DND-41 (cell line): Measurements from ENCODE around the gene FAM13A.

Experiments used
- ATAC-seq: fragments of 200-7000 bp; cut with Tn5 transposase; 3 replicates; pipeline ENCODE4 v1.9.1; 2021; ENCODE audit warnings: low read depth; ENCODE audit not compliant: insufficient read depth
- DNase-seq: peaks from one replicate; pipeline ENCODE4 v3.0.0-alpha.2; 2020
- H2AFZ ChIP-seq: 2 replicates; pipeline ENCODE4 v1.6.0; 2012; ENCODE audit warnings: low read depth, low read length
- H3K27ac ChIP-seq: 2 replicates; pipeline ENCODE4 v1.5.1; 2012; ENCODE audit warnings: low read length, inconsistent platforms
- H3K27me3 ChIP-seq: fragments of 200-600 bp; sonication (generic); 2 replicates; pipeline ENCODE4 v1.6.0; 2012; ENCODE audit warnings: low read length, mild to moderate bottlenecking, inconsistent platforms; ENCODE audit not compliant: insufficient read depth, poor library complexity
- H3K36me3 ChIP-seq: 2 replicates; pipeline ENCODE4 v1.5.1; 2012; ENCODE audit warnings: low read length, inconsistent platforms; ENCODE audit not compliant: insufficient read depth
- H3K4me1 ChIP-seq: 2 replicates; pipeline ENCODE4 v1.5.1; 2012; ENCODE audit warnings: mild to moderate bottlenecking, low read length; ENCODE audit not compliant: insufficient read depth
- H3K4me2 ChIP-seq: 2 replicates; pipeline ENCODE4 v1.6.0; 2012; ENCODE audit warnings: mild to moderate bottlenecking, moderate library complexity, low read length, inconsistent platforms; ENCODE audit not compliant: insufficient read depth
- H3K4me3 ChIP-seq, 2 experiments: fragments of 200-600 bp in 1 of 2; shearing (Covaris generic) in 1 of 2; 2 replicates each; pipeline ENCODE4 v1.5.1; 2012 to 2016; ENCODE audit warnings: inconsistent platforms in 2 of 2, low read length in 2 of 2, mild to moderate bottlenecking in 2 of 2, low read depth in 1 of 2, moderate library complexity in 1 of 2
- H3K79me2 ChIP-seq: 2 replicates; pipeline ENCODE4 v1.6.0; 2012; ENCODE audit warnings: low read length, inconsistent platforms; ENCODE audit not compliant: insufficient read depth
- H3K9ac ChIP-seq: 2 replicates; pipeline ENCODE4 v1.6.0; 2012; ENCODE audit warnings: low read depth, mild to moderate bottlenecking, inconsistent platforms, low read length, moderate library complexity
- H3K9me3 ChIP-seq: 2 replicates; pipeline ENCODE4 v1.5.1; 2012; ENCODE audit warnings: low read length, moderate library complexity, mild to moderate bottlenecking, inconsistent platforms; ENCODE audit not compliant: insufficient read depth, severe bottlenecking
- H4K20me1 ChIP-seq: 2 replicates; pipeline ENCODE4 v1.6.0; 2012; ENCODE audit warnings: low read length; ENCODE audit not compliant: insufficient read depth
- EZH2 ChIP-seq: IDR thresholded peaks from 3 replicates; pipeline ENCODE4 v1.6.1; 2012; ENCODE audit warnings: borderline replicate concordance, low read depth, mild to moderate bottlenecking, moderate library complexity, low read length, inconsistent platforms; ENCODE audit not compliant: severe bottlenecking
- TF ChIP-seq, protein P1 (sequence below): IDR thresholded peaks from 2 replicates; pipeline ENCODE4 v1.5.1; 2012; ENCODE audit warnings: borderline replicate concordance, low read length, moderate library complexity, mild to moderate bottlenecking; ENCODE audit not compliant: poor library complexity, severe bottlenecking; ENCODE audit errors: extremely low read depth

Gene FAM13A

DNA sequence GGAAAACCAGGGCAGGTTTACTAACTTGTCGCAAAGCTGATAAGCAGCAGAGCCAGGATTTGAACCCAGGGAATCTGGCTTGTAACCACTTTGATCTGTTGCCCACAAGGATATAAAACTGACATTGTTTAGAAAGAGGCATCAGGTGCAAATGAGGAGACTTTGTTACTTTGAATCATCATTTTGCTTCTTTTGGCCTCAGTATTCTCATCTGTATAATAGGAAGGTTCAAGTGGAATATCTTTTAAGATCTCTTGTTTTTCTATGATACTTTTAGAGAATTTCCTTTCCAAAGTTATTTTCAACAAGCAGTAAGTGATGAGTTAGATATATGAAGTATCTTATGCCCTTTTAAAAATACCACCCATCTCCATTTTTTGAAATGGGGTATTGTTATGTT is 301.5 kb downstream of the FAM13A start:
- Histone ChIP-seq H3K4me3 (no peak overlapping the region), H3K79me2 (no peaks in the 10 kb centered on the region), H3K27me3 (no peaks in the 10 kb centered on the region), H3K27ac (no peak overlapping the region), H2AFZ (no peak overlapping the region), H3K4me2 (no peak overlapping the region), H4K20me1 (no peaks in the 10 kb centered on the region), H3K9ac (no peak overlapping the region), H3K9me3 (no peaks in the 10 kb centered on the region), H3K36me3 (0 out of 2 replicates have a peak, but pooled peaks cover under 1% of the 10 kb centered on the region), H3K4me1 (no peaks in the 10 kb centered on the region)
- TF ChIP-seq, protein P1, sequence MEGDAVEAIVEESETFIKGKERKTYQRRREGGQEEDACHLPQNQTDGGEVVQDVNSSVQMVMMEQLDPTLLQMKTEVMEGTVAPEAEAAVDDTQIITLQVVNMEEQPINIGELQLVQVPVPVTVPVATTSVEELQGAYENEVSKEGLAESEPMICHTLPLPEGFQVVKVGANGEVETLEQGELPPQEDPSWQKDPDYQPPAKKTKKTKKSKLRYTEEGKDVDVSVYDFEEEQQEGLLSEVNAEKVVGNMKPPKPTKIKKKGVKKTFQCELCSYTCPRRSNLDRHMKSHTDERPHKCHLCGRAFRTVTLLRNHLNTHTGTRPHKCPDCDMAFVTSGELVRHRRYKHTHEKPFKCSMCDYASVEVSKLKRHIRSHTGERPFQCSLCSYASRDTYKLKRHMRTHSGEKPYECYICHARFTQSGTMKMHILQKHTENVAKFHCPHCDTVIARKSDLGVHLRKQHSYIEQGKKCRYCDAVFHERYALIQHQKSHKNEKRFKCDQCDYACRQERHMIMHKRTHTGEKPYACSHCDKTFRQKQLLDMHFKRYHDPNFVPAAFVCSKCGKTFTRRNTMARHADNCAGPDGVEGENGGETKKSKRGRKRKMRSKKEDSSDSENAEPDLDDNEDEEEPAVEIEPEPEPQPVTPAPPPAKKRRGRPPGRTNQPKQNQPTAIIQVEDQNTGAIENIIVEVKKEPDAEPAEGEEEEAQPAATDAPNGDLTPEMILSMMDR = no peak
- no peak for TF ChIP-seq EZH2
- no peak for DNase-seq
- no peak for ATAC-seq

DNA sequence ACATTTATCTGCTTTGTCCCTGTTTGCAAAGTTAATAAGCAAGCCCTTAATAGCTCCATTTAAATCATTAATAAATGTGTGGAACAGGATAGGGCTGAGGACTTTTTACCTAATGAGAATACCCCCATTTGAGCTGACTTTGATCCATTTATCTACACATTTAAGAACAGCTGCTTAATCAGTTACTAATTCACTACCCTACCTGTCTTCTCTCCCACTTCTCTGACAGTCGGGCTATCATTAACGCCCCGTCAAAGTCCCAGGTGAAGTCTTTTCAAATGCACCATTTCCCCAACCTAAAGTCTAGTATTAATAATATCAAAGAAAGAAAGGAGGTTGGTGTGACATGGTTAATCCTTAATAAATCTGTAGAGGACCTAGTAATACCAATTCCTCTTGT is 302.2 kb downstream of the FAM13A start:
- ATAC-seq = no peak

DNA sequence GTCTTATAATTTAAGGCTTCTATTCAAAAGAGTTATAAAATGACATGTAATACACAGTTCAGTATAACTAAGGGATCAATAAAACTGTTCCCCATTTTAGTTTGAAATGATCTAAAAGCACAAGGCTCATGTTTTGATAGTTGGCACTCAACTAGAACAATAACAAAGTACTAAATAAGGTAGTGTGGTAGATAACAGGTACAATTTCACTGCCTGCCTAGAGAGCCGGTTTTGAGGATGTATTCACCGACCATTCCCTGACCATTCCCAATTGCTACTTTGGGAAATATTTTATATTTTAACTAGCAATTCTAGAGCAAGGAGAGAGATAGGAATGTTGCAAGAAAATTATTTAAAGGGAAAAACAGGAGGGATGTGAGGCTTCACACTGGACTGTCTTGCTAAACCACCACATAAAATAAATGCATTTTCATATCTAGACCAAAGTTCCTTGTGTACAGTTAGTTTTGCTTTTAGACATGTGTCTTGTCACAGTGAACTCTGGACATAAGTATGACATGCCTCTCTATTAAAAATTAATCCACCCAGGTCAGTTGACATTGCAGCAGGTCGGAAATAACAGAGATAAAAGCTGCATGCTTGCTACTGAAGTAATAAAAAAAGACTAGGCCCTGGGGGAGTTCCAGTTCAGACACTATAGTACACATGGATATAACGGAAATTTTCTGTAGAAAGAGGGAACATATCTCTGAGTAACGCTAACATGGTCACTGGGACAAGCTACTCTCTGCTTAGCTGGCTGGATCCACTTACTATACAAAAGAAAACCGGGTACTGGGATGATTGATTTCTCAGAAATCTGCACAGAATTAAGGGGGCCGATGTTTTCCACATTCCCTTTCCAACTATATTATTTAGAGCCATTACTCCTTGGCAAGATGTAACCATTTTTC is 303.1 kb downstream of the FAM13A start:
- H3K36me3 ChIP-seq = peaks cover 12% of the 10 kb centered on the region
- no peak overlapping the region for H3K9ac ChIP-seq
- no peaks in the 10 kb centered on the region for H4K20me1 ChIP-seq
- no peaks in the 10 kb centered on the region for H3K4me1 ChIP-seq
- H3K9me3 ChIP-seq = no peaks in the 10 kb centered on the region
- no peak for DNase-seq
- TF ChIP-seq, protein P1 = no peak
- no peak for TF ChIP-seq EZH2
- ATAC-seq = no peak
- H2AFZ ChIP-seq = no peak overlapping the region
- H3K27ac ChIP-seq = no peak overlapping the region
- H3K27me3 ChIP-seq = no peaks in the 10 kb centered on the region
- no peak overlapping the region for H3K4me2 ChIP-seq
- no peaks in the 10 kb centered on the region for H3K79me2 ChIP-seq
- no peak overlapping the region for H3K4me3 ChIP-seq

More for the DNA sequence above, 302.2 kb downstream of the FAM13A start:
- H2AFZ ChIP-seq = no peak overlapping the region
- no peaks in the 10 kb centered on the region for H3K9me3 ChIP-seq
- H3K9ac ChIP-seq = no peak overlapping the region
- TF ChIP-seq, protein P1 = no peak
- no peak for TF ChIP-seq EZH2
- H3K36me3 ChIP-seq = peaks cover 5% of the 10 kb centered on the region; the same call in 1 of the 2 replicates
- H3K4me1 ChIP-seq = no peaks in the 10 kb centered on the region
- H3K4me2 ChIP-seq = no peak overlapping the region
- no peaks in the 10 kb centered on the region for H4K20me1 ChIP-seq
- no peaks in the 10 kb centered on the region for H3K79me2 ChIP-seq
- H3K4me3 ChIP-seq = no peak overlapping the region
- no peak for DNase-seq
- H3K27me3 ChIP-seq = no peaks in the 10 kb centered on the region
- H3K27ac ChIP-seq = no peak overlapping the region
